Stimulated activated CD4-positive, alpha-beta T cell treated with anti-CD3 and anti-CD28 coated beads, Interleukin-4, amount 100 ng/mL, for 48 hours (primary cell): ENCODE results near the gene FGD1.
A peak's percentile ranks its signal among the peaks of the same experiment; 100 is the strongest.

ENCODE experiments used
- DNase-seq, 2 donors: peaks; one replicate each; pipeline ENCODE4 v3.0.0-alpha.2; 2020; ENCODE audit warnings: low read depth in 2 of 2

The FGD1 gene

DNA sequence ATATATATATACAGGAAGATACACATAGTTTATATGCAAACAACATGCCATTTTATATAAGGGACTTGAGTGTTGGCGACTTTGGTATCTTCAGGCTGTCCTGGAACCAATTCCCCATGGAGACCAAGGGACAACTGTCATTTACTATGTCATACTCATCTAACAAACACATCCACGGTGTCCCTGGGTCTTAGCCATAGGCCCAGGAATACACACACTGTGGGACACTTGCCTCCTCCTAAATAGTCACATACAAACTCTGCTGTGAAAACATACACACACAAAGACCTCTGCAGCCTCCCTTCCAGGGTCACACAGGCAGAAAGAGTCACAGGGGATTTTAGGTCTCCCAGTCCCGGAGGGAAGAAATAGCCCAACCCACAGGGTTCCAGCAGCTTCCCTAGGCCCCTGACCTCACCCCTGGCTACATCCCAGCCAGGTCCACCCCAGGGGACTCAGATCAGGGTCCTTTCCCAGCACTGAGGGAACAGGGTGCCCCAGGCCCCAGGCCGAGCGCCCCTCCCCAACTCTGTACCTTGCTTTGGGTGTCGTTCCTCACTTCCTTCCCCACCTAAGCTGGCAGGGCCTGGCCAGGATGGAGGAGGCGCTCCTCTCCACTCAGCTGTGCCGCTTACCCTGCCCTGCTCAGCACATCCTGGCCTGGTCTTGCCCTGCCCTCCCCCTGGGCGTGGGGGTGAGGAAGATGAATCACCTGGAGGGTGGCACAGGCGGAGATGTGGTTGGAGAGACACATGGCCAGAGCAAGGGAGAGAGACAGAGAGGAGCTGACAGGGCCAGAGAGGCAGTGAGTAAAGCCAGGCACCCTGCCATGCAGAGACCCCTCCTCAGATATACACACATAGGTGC lies 21.8 kb downstream of the FGD1 start:
- DNase-seq: no peak

DNA sequence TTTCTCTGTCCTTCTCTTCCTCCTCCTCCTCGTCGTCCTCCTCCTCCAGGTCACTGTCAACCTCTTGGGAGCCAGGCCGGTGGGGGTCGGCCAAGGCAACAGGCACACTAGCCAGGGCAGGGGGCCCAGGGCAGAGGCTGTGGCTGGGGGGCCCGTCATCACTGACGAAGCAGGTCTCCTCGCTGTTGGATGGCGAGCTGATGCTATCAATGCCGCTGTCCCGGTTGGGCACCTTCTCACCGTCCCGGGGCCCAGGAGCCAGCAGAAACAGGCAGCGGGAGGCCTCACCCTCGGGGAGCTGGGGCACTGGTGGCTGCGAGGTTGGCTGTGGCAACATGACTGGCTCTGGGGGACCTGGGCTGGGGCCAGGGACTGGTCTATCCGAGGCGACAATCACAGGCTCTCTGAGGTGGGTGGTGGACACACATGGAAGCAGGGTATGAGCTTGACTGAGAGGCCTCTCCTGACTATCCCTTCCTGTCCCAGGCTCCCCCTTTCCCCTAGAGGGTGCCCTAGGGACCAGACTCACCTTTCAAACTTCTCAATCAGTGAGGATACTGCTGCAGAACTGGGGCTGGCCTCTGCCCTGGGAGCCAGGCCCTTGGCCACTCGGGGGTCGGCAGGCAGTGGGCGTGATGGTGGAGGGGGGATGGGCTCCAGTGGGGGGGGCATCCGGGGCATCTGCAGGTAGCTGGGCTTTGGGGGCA lies 25.8 kb downstream of the FGD1 start:
- DNase-seq: no peak

DNA sequence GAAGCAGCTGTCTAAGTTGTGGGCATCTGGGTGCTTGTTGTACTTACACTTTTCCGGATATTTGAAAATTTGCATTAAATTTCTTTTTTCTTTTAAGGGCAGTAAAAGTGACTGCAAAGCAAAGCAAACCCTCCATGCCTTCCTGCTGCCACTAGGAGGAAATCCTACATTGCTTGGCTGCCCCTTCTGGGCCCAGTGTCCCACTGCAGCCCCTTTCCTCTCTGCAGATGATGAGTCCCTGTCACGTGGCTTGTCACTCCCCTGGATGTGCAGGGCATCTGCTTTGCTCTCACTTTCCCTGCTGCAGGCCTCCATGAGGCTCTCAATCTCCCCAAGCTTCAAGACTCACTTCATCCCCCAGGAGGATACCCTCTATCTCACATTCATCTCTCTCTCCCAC lies 43.1 kb downstream of the FGD1 start:
- DNase-seq: no peak

DNA sequence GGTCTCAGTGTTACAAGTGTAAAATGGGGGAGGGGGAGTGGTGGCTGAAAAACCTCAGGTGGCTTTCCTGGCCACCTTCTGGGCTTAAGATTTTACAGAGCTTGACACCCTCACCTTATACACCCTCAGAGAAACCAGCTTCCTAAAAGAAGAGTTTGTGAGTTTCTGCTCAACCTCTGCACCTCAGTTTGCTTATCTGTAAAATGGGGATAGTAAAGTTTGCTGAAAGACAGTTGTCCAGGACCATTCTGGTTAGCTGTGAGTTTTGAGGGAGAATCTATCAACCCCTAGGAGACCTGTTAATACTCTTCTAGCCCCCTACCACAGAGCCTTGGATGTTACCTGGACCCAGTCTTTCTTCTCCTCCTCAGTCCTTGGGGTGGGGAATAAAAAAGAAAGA lies 46.1 kb downstream of the FGD1 start:
- no peak for DNase-seq

DNA sequence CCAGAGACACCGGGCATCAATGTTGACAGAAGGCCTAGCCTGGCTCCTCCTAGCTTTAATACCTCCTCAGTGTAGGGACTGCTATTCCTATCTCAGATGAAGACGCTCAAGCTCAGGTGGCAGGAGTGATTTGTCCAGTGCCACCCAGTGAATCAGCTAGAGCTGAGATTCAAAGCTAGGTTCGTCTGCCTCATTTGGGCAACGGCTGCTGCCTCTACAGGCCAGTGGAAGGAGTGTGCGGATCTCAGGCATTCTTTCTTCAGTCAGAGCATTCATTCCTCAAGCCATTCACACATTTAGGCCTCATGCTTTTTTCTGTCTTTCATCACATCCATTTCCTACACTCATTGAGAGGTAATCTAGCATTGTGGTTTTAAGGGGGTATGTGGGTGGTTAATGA lies 48.6 kb downstream of the FGD1 start:
- no peak for DNase-seq

DNA sequence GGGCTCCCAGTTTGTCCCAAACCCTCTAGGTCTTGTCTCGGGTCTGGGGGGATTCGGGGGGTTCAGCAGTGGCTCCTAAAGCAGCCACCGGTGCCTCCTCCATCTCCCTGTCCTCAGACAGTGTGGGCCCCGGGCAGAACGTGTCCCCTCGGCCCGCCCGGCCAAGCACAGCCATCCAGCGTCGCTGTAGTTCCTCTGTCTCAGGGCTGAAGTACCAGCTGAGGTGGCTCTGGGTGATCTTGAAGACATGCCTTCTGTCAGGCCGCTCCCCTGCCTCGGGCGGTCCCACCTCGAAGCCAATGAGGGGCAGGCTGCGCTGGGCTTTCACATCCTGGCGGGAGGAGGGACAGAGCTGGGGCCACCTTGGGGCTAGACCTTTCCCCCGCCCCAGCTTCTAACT lies 50.0 kb downstream of the FGD1 start:
- DNase-seq: no peak

DNA sequence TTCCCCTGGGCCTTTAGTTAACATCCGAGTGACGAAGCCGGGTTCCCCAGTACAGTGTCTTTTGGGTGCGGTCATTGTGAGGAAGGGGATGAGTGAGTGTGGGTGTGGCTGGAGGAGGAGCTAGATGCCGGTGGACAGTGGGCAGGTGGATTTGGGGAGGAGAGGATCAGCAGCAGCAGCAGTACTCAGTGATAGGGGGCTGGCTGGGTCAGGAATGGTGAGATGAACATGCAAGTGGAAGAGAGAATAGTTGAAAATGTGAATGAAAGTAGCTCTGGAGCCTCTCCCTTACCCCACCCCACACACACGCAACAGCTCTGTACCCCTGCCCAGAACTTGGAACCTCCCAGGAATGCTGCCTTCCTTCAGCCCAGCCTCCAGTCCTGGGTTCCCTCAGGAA lies 51.3 kb downstream of the FGD1 start:
- no peak for DNase-seq

DNA sequence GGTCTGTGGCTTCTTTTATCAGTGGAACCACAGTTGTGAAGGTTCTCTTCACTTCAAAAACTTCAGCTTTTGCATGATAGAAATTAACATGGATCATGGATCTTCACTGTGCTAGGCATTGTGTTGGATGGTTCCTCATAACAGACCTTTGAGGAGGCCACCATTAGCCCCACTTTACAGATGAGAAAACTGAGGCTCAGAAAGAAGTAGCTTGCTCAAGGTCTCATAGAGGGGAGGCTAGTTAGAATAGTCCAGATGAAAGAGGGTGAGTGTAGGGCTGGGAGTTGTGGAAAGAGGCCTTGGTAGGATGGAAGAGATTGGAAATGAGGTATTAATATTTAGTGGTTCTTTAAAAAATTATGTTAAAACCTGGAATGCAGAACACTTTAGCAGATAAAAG lies 53.2 kb downstream of the FGD1 start:
- no peak for DNase-seq

DNA sequence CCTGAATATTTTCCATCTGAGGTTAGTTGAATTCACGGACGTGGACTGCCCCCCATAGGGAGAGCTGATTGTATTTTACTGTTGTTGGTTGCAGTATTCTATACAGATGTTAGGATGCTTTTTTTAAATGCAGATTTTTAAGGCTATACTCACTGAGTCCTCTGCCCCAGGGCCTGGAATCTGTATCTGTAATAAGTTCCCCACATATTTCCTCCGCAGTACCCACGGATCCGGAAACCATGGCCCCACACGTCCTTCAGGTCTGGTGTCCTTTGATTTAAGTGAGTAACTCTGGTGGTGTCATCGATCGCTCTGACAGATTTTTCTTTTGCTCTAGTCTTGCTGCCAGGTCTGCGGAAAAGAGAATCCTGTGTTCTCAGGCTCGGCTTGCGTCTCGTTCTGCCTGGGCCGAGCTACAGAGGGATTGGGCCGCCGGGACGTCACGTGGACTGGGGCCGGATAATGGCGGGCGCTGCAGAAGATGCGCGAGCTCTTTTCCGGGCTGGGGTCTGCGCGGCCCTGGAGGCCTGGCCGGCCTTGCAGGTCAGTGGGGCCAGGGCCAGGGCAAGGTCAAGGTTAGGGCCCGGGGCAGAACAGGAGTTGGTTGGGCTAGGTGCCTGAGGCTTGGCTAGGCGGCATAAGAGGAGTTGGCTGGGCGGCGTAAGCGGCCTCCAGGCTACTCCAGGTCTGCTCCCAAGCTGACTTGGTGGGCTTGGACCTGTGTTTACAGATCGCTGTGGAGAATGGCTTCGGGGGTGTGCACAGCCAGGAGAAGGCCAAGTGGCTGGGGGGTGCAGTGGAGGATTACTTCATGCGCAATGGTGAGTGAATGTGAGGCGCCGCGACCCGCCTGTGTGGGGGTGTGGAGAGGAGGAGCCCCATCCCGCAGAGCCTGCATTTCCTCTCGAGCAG lies 55.8 kb downstream of the FGD1 start, which contains the start of gene TSR2:
TSS of gene TSR2 (plus strand) at position 445 of the 912 bp plus-strand sequence. CDS start at position 463, 18 bp downstream.
- DNase-seq: peak; percentile 56 to 68

DNA sequence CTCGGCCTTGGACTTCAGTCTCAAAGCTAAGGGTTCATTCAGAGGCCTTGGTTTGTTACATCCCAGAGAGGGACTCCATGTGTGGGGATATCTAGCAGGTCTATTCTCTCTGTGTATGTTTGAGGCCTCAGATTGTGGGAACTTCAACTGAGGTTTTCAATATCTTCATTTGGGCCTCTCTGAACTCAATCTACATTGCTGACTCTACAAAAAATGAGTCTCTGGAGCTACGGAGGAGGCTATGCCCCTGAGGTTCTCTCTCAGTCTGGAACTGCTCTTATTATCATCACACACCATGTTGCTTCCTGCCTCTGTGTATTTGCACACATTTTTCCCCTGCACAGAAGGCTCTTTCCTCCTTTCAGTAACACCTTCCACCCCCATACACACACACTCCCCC lies 60.9 kb downstream of the FGD1 start:
- DNase-seq: no peak

DNA sequence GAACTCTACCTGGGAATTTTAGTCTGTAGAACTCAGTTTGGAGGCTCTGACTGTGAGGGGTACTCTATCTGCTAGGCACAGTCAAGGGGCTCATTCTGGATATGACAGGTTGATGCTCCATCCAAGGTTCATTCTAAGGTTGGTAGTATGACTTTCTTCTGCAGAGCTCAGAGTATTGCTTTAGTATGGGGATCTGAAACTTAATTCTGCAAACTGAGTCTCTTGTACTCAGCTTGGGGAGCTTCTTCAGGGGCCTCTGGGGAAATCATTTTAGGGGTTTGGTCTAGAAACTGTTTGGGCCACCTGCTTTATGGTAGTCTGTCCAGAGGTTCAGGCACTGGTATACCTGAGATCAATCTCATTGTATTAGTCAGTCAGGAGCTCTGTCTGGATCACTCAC lies 65.5 kb downstream of the FGD1 start:
- no peak for DNase-seq

DNA sequence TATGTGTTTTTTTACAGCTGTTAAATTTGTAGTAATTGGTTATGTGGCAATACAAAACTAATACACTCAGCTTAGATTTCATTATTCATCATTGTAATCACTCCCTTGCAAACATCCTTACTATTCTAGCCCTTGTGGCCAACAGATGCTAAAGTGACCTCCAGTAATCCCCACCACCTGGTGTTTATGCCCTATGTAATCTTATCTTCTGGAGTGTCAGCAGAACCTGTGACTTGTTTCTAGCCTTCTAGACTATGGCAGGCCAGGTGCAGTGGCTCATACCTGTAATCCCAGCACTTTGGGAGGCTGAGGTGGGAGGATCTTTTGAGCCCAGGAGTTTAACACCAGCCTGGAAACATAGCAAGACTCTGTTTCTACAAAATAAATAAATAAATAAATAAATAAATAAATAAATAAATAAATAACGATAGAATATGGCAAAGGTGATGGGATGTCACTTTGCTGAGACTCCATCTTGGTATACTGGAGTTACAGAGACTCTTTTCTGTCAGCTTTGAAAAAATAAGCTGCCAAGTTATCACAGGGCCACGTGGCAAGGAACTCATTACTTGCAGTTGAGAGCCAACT lies 68.1 kb downstream of the FGD1 start:
- DNase-seq: no peak

DNA sequence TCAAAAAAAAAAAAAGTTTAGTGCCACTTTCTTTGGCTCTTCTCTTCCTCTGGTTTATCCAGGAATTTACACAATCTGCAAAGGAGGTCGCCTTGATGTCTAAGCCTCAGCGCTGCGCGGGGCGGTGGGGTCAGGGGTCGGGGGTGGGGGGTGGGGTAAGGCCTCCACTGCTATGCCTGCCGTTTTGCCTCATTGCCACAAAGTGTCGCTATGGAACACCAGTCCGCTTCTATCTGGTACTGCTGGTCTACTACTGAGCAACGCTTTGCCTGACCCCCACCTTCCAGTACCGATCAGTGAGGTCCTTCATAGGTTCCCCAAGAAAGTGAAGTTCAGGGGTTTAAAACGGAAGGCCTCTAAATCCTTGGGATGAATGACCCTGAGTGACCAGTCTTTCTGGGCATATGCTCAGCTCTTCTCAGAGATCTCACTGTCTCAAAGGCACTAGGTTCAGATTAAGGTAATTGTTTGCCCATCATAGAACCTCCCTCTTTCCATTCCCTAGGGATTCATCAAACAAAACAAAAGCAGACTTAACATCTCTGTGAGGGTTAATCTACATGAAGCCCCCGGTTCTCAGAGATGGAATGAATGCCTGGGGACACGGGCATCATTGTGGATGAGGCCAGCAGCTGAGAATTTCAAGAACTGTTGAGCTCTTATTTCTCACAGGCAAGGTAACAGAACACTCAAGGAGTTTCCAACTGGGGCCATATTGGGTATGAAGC lies 72.7 kb downstream of the FGD1 start:
- peak in 1 of 2 donors; percentile 3 for DNase-seq

DNA sequence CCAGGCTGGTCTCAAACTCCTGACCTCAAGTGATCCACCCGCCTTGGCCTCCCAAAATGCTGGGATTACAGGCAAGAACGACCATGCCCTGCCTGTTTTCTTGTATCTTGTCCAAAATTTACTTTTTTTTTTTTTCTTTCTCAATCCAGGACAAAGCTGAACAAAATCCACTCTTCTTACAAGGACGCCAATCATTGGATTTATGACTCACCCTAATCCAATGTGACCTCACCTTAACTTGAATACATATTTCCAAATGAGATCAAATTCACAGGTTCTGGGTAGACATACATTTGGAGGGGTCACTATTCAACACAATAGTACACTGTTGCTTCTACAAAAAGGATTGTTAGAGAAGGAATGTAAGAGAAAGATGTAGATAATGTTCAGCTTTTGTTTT lies 73.9 kb downstream of the FGD1 start:
- DNase-seq: no peak

DNA sequence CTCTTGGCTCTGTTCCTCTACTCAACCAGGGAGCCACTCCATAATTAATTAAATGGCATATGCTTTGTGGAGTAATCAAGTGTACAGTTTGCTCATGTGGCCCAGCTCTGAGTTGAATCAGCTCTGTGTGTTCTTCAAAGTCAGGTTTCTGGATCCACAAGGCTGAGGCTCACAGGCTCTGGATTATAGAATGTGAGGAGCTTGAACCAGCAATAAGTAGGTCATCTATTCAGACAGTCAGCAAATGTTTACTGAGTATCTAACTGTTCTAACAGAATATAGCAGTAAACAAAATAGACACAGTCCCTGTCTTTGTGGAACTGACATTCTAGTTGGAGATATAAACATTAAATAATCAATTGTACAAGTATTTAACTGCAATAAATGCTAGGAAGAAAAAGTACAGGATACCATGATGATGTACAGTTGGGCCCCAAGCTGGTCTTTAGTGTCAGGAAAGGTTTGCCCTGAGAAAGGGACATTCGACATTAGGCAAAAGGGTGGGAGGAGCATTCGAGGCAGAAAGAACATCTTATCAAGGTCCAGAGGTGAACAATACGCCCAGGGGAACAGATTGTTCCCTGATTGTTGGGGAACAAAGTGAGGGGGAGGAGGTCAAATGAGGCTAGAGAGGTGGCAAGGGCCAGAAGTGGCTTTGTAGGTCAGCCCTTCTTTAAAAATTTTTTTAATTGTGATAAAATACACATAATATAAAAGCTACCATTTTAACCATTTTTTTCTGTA lies 76.3 kb downstream of the FGD1 start:
- DNase-seq: no peak

DNA sequence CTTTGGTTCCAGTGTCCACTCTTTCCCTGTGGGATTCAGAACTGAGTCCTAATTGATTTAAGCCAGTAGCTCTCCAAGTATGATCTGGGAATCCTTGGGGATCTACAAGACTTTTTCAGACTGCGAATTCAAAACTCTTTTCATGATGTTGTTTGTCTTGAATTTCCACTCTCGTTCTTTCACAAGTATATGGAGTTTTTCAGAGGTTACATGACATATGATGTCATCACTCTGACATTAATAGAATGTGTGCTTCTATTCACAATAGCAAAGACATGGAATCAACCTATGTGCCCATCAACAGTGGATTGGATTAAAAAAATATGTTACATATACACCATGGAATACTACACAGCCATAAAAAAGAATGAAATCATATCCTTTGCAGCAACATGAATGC lies 79.1 kb downstream of the FGD1 start:
- no peak for DNase-seq

DNA sequence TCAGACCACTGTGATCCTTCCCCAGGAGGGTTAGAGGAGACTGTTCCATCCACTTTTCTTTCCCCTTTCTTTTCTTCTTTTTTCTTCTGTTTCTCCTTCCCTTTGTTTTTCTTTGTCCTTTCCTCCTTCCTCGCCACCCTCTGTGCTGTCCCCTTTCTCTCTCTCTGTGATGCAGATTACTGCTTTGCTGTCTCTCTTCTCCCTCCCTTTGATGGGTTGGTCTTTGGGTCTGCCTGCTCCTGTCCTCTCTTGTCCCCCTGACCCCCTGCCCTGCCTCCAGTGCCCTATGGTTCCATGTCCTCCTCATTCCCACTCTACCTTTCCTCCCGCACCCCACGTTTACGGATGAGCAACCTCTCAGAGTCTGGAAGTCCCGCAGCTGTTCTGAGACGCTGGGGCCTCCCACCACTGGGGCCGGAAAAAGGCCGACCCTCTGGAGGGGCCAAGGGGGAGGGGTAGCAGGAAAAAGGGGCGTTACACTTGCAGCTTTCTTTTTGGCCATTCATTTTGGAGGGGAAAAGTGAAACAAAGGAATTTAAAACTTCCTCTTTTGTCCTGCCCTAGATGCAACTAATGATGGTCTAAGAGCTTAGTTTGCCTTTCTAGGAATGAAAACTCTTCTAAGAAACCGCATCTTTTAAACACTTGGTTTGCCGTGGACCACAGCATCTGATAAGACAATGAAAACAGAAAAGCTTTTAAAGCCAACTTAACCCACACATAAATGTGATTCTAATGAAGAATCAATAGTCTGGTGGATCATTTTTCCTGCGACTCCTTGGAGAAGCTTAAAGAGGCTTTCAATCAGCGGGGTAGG lies 80.3 kb downstream of the FGD1 start:
- no peak for DNase-seq

DNA sequence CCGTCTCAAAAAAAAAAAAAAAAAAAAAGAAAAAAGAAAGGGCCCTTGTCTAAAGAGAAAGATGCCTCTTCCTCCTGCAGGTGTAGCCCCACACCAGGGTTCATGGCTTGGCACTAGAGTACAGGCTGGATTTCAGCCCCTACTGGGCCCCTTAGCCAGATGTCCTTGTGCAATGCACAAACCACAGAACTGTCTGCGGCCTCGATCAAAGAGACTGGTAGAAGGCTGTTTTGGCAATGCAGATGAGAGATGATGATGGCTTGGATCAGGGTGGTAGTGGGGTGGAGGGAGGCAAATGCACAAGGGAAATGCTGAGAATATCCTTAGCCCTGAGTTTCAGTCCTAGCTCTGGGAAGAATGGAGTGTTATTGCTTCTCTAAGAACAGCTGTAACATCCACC lies 82.3 kb downstream of the FGD1 start:
- DNase-seq: no peak

DNA sequence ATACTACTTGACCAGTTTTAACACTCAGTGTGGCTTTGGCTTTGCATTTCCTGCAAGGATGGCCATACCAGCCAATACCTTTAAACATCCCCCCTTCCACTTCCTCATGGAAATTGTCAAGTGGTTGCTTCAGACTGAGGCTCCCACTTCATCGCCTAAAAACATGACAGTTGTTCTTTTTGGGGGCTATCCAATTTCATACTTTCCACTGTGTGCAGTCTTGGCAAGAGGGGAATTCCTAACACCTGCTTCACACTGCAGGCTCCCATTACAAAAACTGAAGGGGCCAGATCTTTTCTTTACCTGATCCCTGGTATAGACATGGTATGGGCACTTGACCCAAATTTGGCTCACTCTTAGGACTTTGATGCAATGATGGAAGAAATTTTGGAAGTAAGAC lies 84.3 kb downstream of the FGD1 start:
- no peak for DNase-seq

DNA sequence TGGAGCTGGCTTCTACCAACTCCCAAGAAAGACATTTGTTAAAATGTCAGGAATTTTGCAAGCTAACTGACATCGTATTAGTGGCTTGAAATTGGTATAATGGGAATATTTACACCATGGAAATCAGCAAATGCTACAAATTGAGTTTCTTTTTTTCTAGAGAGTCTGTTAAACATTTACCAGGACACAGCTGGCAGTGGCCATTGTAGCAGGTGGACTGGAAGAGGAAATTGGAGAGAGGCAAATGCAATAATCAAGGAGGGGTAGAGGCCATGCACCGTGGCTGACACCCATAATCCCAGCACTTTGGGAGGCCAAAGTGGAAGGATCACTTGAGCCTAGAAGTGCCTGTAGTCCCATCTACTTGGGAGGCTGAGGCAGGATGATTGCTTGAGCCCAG lies 88.8 kb downstream of the FGD1 start:
- DNase-seq: no peak
